Measurements from ENCODE around the gene DYNC1I2. TPM values are rescaled to one million over a fixed set of nuclear protein-coding genes. Genes with fewer than 3 reads are reported as not detected.

Gene DYNC1I2
- total RNA-seq, result 115 and 137 TPM in 2 replicates

GRCh38 chr2:171687287-171688128, at the start of gene DYNC1I2:
Gene DYNC1I2, plus strand, starts transcription at chr2:171687469. Its CDS starts 2,687 bp downstream, at chr2:171690156.

Other genes with a start within 250 kb of the DYNC1I2 start
- gene CYBRD1, start 165.0 kb upstream of the DYNC1I2 start, total RNA-seq, result 265 and 312 TPM in 2 replicates
- 20.2 and 23.5 TPM in 2 replicates for gene SLC25A12, start 206.8 kb downstream of the DYNC1I2 start, total RNA-seq
- gene HAT1, start 235.0 kb downstream of the DYNC1I2 start, total RNA-seq, result 26.8 and 34.4 TPM in 2 replicates